SKM-1 treated with dmso at 0.1 percent for 144 hours (cell line): ENCODE data around the gene RIPK3.
"Not testable (repeated sequence)": the region's sequence is repeated elsewhere in the genome, so short reads cannot be mapped to it uniquely, and the experiment has no call there.

Experiments
- DNase-seq: peaks from one replicate; lab custom pipeline; 2025; ENCODE audit not compliant: unreplicated experiment; lab: John Stamatoyannopoulos, UW

RIPK3 gene

DNA sequence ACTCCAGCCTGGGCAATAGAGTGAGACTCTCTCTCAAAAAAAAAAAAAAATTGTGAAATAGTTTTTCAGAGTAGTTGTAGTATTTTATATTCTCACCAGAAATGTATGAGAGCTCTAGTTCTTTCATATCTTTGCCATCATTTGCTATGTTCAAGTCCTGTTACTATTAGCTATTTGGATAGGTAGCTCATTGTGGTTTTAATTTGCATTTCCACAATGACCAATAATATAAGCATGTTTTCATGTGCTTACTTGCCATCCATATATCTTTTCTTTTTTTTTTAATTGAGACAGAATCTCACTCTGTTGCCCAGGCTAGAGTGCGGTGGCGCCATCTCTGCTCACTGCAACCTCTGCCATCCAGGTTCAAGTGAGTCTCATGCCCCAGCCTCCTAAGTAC, 8.4 kb upstream of the RIPK3 start:
- DNase-seq: no peak

DNA sequence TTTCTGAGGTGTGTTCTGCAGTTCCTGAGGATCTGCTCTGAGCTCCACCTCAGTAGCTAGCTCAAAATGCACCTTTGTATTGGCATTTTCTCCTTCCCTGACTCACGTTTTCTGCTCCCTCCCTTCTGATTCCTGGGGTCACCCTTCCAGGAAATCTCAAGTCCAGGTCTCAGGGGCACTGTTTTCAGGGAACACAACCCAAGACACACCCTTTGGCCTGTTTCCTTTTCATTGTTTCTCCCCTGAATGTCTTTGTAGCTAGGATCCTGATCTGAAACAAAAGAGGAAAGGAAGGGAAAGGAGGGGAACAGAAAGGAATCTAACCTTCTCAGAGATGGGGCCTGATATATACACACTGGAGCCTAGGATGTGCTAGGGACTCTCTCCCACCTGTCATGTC, 7.3 kb upstream of the RIPK3 start:
- DNase-seq: no peak

DNA sequence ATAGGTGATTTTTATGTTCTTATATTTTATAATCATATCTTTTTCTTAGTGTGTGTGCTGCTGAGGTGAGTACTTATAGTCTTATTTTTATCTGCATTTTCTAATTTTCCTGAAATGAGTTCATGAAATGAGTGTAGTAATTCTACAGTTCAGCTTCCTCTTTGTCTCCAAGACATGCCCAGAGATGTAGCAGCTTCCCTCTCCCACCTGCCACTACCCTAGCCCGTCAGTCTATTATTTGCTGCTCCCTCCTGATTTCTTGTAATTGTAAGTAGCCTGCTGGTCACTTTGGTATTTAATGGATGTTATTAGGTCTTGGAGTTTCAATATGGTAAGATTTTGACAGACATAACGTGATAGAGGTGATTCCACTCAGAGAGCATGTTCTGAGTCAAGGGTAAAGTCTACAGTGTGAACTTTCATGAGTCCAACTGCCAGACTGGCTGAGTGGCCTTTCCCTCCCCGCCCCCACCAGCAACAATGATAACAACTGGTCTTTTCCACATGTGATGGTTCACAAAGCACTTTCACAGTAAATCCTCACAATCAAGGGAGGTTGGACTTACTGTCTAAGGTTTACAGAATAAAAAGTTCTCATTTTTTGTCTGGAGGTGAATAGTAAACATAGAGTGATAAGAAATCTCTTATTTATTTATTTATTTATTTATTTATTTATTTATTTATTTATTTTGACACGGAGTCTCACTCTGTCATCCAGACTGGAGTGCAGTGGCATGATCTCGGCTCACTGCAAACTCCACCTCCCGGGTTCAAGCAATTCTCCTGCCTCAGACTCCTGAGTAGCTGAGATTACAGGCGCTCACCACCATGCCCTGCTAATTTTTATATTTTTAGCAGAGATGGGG, 4.2 kb upstream of the RIPK3 start:
- no peak for DNase-seq

DNA sequence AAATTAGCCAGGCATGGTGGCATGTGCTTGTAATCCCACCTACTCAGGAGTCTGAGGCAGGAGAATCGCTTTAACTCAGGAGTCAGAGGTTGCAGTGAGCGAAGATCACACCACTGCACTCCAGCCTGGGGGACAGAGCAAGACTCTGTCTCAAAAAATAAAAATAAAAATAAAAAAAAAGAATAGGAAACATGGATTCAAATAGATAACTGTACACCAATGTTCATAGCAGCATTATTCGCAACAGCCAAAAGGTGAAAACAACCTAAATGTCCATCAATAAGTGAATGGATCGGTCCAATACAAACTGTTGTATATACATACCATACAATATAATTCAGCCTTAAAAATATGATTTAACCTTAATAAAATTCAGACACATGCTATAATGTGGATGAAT, 3.1 kb upstream of the RIPK3 start:
- no peak for DNase-seq

DNA sequence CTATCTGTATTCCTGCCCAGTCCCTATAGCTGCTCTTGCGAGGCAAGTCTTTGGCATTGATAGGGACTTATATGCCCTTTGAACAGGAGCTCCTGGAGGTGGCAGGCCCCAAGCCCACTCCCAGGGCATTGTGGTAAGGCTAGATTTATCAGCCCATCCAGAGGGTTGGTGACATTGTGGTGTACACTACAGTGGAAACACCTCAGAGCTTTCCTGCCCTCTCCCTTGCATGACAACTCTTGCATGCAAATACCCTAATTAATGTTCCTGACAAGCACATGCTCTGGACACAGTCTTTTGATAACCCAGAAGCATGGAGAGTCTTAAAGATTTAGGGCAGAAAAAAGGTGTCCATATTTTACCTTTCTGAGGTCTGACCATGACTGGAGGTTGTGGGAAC, 815 bp upstream of the RIPK3 start:
- DNase-seq: no peak

DNA sequence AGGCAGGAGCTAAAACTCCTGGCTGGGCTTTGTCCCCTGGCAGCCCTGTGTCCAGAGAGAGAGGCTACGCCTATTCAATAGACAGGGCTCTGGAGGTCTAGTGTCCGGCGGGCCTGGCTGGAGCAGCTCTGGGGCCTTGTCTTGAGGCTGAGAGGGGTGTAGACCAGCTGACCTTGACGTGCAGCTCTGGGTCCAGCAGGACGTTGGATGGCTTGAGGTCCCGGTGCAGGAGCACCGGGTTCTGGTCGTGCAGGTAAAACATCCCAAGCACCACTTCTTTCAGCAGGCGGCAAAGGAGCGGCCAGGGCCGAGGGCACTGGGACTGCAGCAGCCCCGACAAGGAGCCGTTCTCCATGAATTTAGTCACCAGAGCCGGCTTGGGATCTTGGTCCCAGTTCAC, 948 bp downstream of the RIPK3 start:
- no peak for DNase-seq

DNA sequence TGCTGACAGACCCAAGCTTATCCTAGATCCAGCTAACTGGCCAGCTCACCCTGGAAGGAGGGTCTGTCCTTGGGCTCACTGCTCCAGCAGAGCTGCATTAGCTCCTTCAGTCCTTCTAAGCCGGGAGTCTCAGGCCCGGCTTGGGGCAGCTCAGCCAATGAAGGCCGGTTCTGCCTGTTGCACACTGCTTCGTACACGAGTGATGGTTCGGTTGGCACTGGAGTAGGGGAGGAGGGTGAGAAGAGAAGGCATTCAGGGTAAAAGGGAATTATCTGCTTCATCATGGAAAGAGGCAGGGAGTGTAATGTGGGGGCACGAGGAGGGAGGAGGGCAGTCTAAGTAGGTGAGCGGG, 2.0 kb downstream of the RIPK3 start:
- no peak for DNase-seq

DNA sequence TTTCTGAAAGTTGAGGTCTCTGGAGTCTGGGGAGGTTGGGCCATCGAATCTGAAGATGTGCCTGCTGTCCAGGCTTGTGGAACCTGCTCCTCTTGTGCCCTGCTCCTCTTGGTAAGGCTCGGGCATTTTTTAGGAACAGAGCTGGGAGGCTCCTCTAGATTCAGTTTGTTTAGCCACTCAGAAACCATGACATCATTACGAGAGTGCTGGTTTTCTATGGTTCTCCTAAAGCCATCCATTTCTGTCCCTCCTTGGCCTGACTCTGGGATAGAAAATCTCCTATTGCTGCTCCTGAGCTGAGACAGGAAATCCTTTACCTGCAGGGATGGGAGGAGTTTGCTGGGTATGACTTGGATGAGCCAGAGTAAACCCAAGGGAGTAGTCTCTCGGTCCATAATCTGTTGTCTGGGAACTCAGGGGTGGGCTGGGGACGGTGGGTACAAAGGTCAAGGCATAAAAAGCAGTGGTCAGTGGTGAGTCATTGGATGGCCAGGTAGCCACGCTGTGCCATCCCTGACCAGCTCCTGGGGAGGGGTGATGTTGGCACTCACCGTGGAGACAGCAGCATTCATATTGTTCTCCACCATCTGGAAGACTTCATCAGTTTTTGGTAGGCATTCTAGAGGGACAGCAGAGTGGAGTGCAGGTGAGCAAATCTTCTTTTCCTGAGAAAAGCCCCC, 2.5 kb downstream of the RIPK3 start:
- no peak for DNase-seq

DNA sequence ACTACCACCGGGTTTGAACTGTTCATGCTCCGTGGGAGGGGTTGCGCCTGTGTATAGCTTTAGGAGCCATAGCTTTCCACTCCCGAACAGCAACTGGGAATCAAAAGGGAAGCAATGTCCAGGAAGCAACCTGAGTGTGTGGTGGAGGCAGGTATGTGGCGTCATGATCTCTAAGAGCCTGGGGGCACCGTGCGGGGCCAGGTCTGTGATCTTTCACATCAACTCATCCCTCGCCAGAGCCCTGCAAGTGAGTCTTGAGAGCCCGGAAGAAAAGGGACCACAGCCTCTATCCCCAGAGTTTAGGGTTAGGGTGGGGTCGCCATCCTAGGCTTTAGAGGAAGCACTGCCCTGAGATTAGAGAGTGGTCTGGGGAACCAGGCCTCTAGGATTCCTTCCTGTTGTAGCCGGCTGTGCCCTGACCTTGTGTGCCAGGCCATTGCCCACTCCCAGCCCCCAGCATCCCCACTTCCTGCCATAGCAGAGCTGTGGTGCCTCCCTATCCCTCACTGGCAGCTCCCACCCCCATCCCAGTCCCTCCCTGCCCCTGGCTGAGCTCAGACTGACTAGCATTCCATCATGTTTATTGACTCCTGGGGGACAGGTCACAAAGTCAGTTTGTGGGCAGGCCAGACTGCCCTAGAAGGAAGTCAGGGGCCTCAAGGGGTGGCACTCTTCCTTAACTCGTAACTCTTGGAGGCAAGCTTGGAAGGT, 4.2 kb downstream of the RIPK3 start:
- DNase-seq: no peak

DNA sequence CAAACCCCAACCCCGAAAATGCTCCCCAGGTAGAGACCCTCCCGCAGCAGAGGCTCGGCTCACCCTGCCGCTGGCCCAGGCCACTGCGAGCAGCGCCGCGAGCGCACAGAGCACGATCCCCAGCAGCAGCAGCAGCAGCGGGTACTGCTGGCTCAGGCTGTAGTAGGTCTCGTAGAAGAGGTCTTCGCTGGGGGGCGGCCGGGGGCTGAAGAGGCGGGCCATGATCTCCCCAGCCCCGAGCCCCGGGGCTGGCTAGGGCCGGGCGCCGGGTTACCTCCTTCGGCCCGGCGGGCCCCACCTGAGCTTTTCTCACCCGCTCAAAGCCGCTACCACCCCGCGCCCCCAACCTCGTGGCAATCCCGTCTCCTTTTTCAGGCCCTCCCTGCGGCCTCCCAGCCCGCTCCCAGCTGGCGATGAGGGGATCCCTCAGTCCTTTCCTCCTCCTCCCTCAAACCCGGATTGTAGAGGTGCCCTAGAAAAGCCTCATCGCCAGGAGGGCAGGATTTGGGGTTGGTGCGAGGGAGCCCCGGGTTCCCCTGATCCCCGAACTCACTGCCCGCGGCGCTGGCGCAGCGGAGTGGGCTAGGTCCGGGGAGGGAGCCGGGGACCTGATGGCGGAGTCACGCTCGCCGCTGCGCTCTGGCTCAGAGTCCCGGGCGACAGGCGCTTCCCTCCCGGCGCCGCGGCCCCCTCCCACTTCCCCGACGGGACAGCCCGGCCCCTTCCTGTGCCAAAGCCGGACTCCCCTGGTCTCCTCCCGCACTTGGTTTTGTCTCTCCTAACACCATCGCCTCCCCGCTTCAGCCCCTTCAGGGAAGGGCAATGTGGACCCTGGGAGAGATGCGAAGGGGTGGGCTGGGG, 5.1 kb downstream of the RIPK3 start, which contains the start of gene ADCY4:
TSS of gene ADCY4 (minus strand) at position 641 of the 861 bp plus-strand sequence. CDS start at position 222, 419 bp downstream.
- no peak for DNase-seq

DNA sequence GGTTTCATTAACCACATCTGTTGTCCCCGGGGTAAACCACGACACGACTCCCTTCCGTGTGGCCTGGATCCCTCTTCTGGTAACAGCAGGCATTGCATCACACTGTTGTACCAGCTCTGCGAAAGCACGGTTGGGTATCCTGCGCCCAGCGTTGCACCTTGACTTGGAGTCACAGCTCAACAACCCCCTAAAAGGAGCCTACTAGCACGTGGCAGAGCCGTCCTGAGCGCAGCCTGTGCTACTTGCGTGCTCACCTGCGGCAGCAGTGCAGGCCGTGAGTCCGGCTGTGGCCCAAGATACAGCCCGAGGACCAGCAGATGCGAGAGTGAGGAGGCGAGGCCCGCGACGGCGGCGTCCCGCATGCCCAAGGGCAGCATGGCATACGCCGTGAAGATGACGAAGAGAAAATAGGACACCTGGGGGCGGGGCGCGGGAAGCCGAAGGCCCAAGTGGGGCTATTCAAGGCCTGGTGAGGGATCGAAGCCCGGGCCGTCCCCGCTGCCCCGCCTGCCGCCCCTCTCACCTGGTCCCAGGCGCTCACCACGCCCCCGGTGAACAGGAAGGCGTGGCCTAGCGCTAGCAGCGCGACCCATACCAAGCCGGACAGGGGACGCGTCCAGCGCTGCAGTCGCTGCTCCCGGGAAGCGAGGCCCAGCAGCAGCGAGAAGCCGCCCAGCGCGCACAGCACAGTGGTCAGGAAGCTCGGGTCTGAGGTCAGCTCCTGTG, 7.4 kb downstream of the RIPK3 start:
- DNase-seq: no peak

DNA sequence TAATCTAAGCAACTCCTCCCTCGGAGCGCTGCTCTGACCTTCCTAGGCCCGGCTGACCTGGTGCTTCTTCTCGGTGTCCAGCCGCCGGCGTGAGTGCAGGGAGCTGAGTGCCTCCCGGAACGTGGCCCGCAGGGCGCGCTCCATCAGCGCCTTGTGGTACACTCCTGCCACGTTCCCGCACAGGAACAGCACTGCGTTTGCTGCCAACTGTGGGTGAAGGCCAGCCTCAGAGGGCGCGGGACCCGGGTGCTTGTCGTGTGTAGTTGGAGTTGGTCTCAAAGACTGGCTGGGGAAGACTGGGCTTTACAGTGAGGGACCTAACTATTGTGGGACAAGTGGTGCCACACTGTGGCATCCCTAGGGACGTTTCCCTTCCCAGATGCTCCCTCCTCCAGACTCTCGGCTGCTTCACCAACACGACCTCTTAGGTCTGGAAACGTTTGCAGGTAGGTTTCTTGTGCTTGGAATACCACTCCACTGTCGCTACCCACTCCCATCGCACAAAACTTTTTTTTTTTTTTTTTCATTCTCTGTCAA, 8.0 kb downstream of the RIPK3 start:
- DNase-seq: no peak

DNA sequence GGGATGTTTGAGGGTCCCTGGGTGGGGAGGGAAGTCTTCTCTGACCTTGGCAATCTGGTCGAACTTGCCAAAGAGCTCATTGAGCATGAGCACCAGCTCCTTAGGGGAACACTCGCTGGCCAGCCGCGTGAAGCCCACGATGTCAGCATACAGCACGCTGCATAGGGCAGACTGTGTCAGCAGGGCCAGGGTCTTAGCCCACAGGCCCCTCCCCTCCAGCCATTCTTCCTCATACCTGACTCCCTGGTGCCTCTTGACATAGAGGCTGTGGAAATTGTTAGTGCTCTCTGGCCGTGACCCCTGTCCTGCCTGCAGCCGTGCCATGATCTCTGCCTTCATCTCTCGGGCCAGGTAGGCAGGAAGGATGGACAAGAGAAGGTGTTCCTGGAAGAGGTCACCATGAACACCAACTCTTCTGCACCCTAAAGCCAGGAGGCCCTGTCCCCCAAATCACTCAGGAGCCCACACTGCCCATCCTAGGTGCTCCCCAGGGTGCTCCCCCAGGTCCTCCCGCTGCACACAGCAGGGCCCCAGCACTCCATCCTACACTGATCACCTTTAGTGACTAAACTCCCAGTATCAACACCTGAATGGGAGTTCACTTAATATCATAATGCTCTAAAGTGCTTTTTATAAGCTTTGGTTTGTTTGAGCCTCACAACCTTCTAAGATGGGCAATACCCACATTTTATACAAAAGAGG, 8.7 kb downstream of the RIPK3 start:
- no peak for DNase-seq

DNA sequence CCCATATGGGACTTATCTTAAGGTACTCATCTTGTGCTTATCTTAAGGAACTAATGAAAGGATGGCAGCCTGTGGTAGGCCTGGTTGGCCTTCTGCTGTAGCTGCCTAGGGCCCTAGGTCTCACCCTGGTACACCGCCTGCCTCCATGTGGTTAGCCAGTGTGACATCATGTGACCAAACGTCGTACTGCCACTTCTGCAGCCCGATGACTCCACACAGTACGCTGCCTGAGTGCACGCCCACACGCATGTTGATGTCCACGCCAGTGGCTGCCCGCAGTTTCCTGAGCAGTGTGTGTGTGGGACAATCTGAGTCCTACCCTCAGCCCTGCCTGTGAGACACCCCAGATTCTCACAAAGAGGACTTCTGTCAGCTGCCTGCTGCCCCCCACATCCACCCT, 10.1 kb downstream of the RIPK3 start:
- no peak for DNase-seq

DNA sequence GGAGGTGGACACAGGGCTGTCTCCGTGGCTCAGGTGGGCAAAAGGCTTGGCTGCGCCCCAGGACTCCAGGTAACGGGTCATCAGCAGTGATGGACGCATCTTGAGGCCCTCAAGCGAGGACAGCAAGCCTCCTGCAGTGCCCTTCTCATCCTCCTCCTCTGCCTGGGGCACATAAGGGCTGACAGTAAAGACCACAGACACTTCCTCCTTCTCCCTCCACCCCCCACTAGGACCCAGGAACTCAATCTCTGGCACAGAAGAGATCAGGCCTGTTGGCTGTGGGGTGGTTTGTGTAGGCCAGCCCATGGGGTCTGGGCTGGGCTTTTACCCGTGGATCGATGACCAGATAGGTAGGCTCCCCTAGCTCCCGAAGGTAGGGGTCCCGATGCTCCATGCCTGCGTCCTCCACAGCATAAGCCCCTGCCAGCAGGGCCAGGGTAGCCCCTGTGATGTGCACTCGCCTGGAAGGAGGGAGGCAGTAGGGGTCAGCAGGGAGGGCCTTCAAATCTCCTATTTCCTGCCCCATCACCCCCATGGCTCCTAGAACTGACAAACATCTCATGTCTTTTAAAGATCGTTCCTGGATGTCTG, 10.6 kb downstream of the RIPK3 start:
- DNase-seq: peak; percentile 30

DNA sequence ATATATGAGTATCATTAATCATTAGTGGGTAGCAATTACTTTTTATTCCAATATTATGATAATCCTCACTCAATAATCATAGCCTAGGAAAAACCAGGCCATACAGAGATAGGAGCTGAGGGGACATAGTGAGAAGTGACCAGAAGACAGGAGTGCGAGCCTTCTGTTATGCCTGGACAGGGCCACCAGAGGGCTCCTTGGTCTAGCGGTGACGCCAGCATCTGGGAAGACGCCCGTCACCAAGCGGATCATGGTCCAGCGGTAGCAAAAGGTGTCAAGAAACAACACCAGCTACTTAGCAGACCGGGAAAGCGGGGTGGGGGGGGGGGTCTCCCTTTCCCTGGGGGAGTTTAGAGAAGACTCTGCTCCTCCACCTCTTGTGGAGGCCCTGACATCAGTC, 11.9 kb downstream of the RIPK3 start:
- not testable (repeated sequence) for DNase-seq

DNA sequence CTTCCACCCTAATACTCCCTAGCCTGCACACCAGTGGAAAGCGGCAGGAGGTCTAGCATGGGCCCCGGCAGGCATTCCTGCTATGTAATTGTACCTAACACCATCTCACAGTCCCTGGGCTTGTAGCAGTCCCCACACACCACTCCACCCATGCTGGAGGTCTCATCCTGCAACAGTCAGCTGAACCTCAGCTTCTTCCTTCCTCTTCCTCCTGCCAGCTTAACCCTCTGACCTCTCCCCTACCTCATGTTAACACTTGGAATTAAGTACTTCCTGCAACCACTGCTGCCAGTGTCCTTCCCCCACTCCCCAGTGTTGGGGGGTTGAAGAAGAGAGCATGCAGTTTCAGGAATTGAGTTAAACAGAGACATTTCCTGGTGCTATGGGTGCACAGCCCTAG, 12.5 kb downstream of the RIPK3 start:
- DNase-seq: peak; percentile 74

DNA sequence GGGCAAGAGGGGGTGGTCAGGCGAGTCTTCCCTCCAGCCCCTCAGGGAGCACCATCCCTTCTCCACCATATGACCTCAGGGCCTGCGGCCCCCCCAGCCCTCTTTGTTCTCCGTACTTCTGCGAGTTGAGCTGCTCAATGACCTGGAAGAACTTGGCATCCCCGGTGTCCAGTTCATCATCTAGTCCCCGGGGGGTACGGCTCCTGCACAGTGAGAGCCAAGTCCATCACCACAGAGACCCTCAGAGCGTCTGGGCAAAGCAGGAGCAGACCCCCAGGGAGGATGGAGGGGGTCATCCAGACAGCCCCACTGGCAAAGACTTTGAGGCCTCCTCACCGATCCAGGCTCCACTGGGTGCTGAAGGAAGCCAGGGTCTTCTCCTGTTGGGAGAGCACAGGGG, 13.8 kb downstream of the RIPK3 start:
- DNase-seq: no peak

DNA sequence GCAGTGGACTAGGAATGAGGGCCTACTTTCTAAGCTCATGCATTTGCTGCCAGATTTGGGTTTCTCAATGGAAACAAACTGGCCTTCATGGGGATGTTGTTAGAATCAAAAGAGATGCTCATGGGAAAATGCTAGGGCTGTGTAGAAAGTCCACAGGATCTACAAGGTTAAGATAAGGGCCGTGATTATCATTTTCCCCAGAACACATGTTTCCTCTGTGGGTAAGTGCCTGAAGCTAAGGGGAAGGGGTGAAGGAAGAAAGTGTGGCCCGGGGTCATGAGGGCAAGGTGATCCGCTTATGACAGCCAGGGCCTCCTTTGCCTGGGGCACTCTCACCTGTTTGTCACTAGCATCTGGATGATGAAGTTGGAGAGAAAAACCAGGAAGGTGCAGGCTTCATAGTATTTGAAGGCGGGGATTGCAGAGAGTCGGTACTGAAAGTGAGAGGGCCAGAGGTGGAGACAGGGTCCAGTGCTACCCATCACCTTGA, 14.7 kb downstream of the RIPK3 start:
- no peak for DNase-seq
